HG03469 (cell line): ENCODE results near the gene USP35.

ENCODE experiments used
- ATAC-seq: cut with Tn5 transposase; IDR thresholded peaks from one replicate; pipeline ENCODE4 v1.9.1; 2021; ENCODE audit warnings: mild to moderate bottlenecking, moderate library complexity, moderate number of reproducible peaks; ENCODE audit not compliant: unreplicated experiment

Gene USP35

DNA sequence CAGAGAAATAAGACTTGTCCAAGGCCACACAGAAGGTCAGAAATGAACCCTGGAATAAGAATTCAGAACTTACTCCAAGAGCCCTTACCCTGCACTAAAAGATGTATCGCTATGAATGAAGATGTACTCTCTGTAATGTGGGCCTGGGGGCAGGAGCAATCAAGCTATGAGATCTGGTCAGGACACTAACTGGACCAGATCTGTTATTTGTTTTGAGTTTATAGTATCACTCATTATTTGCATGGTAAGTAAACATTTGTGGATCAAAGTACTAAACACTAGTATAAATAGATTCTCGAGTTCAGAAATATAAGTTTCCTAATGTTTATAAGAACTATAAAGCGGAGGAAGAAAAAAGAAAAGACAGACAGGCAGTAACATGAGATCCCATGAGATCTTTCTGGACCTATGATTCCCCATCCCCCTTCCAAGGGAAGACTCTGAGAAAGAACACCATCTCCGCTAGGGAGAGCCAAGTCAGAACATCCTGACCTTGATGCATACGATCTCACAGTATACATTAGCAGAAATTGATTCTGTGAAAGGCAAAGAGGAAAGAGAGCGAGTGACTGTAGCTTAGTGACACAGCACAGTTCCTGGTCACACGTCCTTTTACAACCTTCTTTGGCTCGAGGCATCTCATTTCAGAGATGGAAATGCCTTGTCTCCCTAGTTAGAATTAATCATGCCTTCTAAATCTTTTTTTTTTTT, 71.2 kb downstream of the USP35 start:
- ATAC-seq = no peak

DNA sequence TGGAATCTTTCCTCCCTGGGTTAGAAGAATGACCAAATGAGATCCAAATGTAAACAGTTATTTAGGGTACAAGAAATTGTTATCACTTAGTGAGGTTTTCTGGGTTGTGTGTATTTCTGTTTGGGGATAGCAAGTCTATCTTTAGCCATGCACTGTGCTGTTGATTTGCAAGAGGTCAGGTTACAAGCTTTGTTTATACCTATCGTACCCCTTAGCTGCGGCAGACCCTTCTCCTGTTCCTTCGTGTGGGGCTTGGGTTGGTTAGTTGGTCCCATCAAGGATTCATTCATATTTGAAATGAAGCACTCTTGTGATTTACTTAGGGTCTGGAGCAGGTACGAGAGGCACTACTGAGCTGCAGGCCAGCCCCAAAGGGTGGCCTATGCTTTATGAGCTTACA, 72.6 kb downstream of the USP35 start:
- no peak for ATAC-seq

DNA sequence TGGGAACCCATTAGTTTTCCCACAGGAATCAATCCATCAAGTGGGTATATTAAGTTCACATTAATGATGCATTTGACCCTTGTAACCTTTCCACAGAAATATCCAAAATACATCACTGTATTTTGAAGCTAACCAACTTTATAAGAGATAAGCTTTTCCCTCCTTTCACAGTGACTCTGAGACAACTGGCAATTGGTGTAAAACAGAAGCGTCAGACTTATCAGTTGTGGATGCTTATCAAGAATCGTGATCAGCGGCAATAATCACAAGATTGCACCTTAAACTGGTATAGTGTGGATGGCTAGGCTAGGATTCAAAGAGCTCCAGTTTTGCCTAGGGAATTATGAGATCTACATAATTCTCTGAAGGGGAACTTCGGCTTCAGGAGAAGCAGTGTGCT, 73.1 kb downstream of the USP35 start:
- no peak for ATAC-seq

DNA sequence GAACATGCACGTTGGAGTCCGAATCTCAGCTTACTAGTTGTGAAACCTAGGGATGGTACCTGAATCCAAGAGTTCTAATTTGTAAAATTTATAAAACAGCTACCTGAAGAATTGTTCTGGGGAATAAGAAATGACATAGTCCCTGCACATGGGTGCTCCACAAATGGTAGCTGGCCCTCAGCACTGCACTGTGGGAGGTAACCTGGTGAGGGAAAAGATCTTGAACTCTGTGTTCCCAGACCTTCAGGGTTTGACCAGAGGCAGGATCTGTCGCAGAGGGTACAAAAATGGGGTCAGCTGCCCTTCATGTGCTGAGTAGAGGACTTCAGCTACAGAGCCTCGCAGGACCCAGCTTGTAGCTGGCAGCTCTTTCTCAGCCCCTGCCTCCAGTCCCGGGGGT, 73.5 kb downstream of the USP35 start:
- ATAC-seq = no peak

DNA sequence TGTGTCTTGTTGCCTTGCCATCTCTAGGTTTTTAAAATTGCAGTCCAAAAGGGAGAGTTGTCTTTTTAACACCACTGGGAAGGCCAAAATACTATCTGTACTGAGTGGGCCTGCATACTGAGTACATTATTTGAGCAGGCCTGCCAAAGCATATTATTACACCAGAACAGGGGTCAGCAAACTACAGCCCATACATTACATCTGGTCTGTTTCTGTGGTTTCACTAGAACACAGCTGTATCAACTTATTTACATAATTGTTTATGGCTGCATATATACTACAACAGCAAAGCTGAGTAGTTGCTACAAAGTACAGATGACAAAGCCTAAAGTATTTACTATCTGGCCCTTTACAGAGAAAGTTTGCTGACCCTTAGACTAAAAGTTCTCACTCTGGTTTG, 74.0 kb downstream of the USP35 start:
- ATAC-seq = no peak
